Measurements from ENCODE around the gene OSR1. TPM values are rescaled to one million over a fixed set of nuclear protein-coding genes. Genes with fewer than 3 reads are reported as not detected.

OSR1 gene
- total RNA-seq, 2 experiments from 2014 or later, result not detected

DNA sequence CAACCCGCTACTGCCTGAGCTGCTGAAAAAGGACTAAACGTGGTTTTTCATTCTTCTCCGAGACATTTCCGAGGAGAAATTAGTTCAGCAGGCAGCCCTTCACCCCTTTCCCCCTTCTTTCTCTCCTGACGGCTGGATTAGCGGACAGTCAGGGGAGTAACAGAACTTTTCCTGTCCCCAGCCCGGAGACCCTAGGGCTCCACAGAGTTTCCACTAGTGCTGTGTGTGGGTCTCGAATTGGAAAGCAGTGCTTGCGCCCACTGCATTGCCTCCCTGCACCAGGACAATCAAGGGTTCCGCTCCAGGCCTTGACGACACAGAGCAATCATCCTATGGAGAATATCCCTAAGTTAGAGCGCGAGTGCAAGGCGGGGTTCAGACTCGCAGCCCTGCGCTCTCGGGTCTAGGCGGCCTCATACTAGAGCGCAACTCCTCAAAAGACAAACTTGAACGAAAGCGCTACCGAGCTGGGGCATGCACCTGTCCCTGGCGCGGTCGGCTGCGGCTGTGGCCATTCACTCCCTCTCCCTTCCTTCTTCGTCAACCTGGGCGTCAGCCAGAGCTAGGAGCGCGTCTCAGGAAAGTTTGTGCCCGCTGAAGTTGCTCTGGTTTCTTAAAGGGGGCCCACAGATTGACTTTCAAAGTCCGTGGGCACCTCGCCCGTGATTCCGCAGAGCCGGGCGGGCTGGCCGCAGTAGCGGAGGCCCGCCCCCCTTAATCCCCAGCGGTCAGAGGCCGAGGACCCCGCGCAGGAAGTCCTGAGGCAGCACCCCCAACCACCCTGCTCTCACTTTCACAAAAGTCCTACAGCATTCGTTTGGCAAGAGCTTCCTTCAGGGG lies 801 bp downstream of the OSR1 start:
- no peak overlapping the region for H3K27ac ChIP-seq (ENCODE audit: low read depth, low read length, poor library complexity, severe bottlenecking)
- no peak overlapping the region for H2AFZ ChIP-seq (ENCODE audit: low read length)
- no peaks in the 10 kb centered on the region for H3K9me3 ChIP-seq (ENCODE audit: low read length)
- no peak for DNase-seq (ENCODE audit: low spot score)
- BruUV-seq (replicated peaks), result no TSS peak
- no peak overlapping the region for H3K4me2 ChIP-seq (ENCODE audit: low read length)
- ChIA-PET POLR2A (no interaction called here), CTCF (ENCODE audit: unreplicated experiment) (no interaction called here)
- H3K4me3 ChIP-seq (ENCODE audit: low read depth, low read length, poor library complexity, severe bottlenecking), result no peak overlapping the region
- H3K79me2 ChIP-seq (ENCODE audit: insufficient read depth, low read depth, low read length), result no peaks in the 10 kb centered on the region
- TF ChIP-seq, protein P1, sequence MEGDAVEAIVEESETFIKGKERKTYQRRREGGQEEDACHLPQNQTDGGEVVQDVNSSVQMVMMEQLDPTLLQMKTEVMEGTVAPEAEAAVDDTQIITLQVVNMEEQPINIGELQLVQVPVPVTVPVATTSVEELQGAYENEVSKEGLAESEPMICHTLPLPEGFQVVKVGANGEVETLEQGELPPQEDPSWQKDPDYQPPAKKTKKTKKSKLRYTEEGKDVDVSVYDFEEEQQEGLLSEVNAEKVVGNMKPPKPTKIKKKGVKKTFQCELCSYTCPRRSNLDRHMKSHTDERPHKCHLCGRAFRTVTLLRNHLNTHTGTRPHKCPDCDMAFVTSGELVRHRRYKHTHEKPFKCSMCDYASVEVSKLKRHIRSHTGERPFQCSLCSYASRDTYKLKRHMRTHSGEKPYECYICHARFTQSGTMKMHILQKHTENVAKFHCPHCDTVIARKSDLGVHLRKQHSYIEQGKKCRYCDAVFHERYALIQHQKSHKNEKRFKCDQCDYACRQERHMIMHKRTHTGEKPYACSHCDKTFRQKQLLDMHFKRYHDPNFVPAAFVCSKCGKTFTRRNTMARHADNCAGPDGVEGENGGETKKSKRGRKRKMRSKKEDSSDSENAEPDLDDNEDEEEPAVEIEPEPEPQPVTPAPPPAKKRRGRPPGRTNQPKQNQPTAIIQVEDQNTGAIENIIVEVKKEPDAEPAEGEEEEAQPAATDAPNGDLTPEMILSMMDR (conservative IDR thresholded peaks at IDR 0.05; ENCODE audit: low read length), result no peak
- TF ChIP-seq EZH2phosphoT487 (IDR thresholded peaks at IDR 0.05; ENCODE audit: borderline replicate concordance, low read depth, low read length), result no peak
- H3K36me3 ChIP-seq (ENCODE audit: insufficient read depth, low read length), result no peaks in the 10 kb centered on the region
- no peaks in the 10 kb centered on the region for H3K9me2 ChIP-seq (ENCODE audit: insufficient read depth, low read length)
- no peaks in the 10 kb centered on the region for H4K20me1 ChIP-seq (ENCODE audit: insufficient read depth, low read length)
- intact Hi-C loops (cut with micrococcal nuclease; ENCODE audit: unreplicated experiment), result no loop called here
- no peaks in the 10 kb centered on the region for H3K4me1 ChIP-seq (ENCODE audit: insufficient read depth, low read length, poor library complexity, severe bottlenecking)

DNA sequence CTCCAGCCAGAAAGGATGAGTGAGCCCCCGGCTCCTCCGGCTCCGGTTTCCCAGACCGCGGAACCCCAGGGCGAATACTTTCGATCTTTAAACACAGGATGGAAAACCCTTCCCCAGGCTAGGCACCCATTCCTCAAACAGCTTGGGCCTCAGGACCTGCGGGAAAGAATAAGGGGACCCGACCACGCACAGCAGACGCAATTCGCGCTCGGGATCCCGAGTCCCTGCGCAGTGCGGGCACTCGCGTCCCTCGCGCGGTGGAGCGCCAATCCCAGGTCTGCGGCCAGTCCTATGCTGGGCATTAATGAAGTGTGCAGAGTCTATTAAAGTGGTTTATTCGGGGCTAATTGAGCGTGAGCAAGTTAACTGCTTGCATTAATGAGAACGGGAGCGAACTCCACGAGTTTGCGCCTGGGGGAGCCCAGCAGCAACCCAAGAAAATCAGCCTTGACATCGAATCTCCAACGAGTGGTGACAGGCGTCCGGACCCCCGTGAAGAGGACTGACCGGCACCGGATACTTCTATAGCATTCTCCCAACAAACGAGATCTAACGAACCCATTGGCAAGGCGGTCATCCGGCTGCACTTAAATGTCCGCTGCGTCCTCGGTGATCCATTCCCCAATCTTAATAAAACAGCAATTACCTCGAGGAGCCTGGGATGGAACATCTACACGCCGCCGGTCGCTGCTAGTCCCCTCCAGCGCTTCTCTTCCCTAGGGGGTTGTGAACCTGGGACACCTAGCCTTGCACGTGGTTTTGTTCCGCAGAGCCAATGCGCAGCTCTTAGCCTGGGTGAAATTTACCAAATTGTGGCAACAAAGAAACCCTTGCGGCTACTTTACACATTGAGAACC lies 1.6 kb downstream of the OSR1 start:
- CTCF ChIA-PET (ENCODE audit: unreplicated experiment), result no interaction called here

More for the DNA sequence above, 1.6 kb downstream of the OSR1 start:
- no peak overlapping the region for H3K27ac ChIP-seq (ENCODE audit: low read depth, low read length, poor library complexity, severe bottlenecking)
- no peaks in the 10 kb centered on the region for H3K79me2 ChIP-seq (ENCODE audit: insufficient read depth, low read depth, low read length)
- no peak overlapping the region for H3K4me2 ChIP-seq (ENCODE audit: low read length)
- no peak overlapping the region for H3K4me3 ChIP-seq (ENCODE audit: low read depth, low read length, poor library complexity, severe bottlenecking)
- no peaks in the 10 kb centered on the region for H4K20me1 ChIP-seq (ENCODE audit: insufficient read depth, low read length)
- intact Hi-C loops (cut with micrococcal nuclease; ENCODE audit: unreplicated experiment), result no loop called here
- H3K4me1 ChIP-seq (ENCODE audit: insufficient read depth, low read length, poor library complexity, severe bottlenecking), result no peaks in the 10 kb centered on the region
- POLR2A ChIA-PET, result no interaction called here
- H3K9me3 ChIP-seq (ENCODE audit: low read length), result no peaks in the 10 kb centered on the region
- H3K9me2 ChIP-seq (ENCODE audit: insufficient read depth, low read length), result no peaks in the 10 kb centered on the region
- H2AFZ ChIP-seq (ENCODE audit: low read length), result no peak overlapping the region
- no peaks in the 10 kb centered on the region for H3K36me3 ChIP-seq (ENCODE audit: insufficient read depth, low read length)
- DNase-seq (ENCODE audit: low spot score), result no peak
- no TSS peak for BruUV-seq (replicated peaks)
- TF ChIP-seq, protein P1 (conservative IDR thresholded peaks at IDR 0.05; ENCODE audit: low read length), result no peak
- TF ChIP-seq EZH2phosphoT487 (IDR thresholded peaks at IDR 0.05; ENCODE audit: borderline replicate concordance, low read depth, low read length), result no peak
